DMS79 (cell line): ENCODE data around the gene PBX3.

Experiments used
- DNase-seq: peaks from one replicate; lab custom pipeline; 2025; lab: John Stamatoyannopoulos, UW

Gene PBX3

DNA sequence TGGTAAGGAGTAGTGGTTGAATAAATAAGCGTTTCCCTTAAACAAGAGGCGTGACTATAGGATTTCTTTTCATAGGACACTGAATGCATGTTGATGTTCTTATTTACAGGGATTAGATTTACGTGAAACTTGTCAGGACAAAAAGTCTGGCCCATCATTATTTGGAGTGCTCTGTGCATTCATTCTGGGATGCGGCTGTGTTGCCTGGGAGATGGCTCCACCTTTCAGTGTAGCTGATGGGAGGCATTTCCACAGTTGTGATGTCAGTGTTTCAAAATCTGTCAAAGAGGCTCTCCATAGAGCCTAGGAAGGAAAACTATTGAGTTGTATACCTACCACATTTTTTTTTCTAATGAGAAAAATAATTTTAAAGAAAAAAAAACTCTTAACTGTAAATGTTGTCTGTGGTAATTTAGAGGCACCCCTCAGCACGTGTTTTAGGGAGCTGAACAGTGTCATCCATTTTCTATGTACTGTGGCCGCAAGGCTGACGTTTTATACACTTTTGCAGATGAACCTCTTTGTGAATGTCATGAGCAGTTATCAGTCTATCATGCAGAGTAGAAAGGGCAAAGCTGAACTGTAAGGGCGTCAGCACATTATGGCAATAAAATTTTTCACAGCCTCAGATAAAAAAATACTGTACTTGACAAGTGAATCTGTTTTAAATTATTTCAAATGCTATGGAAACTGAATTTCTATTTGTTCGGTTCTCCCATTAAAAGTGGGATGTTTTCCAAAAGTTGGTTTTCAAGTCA is 202.7 kb downstream of the PBX3 start:
- DNase-seq: no peak

DNA sequence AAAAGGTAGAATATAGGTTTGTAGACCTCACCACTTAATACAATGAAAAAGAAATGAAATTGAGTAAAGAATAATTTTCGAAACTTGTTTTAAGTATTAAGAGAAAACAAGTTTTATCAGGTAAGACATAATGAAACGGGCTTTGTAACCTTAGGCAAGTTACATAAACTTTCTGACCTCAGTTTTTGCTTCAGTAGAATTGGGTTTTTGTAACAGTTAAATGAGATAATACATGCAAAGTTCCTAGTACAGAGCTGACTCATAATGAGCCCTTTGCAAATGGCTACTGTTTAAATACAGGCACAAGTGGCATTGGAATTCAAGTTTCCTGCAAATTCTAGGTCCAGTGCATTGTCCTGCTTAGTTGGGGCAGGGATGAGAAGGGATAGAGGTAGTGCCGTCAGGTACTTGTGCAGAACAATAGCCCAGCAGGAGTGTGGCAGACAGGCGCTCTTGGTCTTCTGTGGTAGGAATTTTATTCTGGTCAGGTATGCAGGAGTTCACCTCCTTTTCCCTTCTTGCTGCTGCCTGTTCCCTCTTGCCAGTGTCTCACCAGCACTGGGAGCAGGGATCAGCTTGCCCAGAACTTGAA is 203.8 kb downstream of the PBX3 start:
- DNase-seq: no peak

DNA sequence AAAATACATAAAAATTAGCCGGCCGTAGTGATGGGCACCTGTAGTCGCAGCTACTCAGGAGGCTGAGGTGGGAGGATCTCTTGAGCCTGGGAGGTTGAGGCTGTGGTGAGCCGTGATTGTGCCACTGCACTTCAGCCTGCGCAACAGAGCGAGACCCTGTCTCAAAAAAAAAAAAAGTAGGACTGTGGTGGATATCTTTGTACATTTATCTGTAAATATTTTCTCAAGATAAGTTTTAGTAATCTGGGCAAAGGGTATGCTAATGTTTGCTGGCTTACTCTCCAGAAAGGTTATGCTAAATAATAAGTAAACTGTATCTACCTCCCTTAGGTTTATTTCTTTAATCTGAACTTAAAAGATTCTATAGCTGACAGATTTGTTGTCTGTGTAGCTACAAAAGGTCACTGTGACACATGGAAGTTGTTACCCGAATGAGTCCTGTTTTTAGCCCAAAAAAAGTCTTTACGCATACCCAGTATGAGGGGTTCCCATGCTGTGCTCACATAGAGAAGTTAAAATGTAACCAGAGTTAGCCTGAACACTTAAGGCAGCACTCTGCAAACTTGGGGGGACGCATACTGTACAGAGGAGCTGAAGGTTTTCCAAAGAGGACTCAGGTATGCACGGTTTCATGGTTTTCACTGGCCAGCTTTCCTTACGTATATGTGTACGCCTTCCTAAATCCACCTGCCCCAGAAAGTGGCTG is 206.3 kb downstream of the PBX3 start:
- DNase-seq: no peak

DNA sequence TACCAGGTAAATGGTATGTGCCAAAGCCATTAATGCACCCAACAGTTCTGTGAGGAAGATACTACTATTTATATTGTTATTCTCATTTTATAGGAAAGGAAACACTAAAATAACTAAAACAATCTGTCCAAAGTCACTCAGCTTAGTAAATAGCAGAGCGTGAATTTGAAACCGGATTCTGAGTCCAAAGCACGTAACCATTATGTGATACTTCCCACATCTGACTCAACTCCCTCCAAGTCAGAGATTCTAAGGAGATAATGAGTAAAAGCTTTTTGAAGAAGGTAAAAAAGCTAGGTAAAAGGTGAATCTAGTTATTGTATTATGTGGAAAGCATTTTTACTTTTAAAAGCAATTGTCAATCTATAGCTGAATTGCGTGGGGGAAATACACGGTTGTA is 208.9 kb downstream of the PBX3 start:
- DNase-seq: no peak

DNA sequence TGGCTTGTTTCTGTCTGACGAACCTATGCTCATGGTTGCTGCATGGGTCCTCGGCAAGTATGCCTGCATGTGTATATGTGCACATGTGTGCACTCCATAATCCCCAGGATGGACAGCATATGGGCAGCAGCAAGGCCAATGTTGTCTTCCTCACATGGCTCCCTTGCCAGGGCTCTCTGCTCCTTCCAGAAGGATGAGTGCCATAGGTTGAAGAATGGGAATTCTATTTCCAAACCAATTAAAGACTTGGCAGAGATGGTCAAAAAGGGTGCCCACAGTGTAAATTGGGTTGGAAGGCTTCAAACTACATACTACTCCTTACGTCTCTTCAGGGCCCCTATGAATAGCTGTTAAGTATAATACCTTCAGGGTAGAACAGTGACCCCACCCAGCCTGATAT is 212.1 kb downstream of the PBX3 start:
- no peak for DNase-seq

DNA sequence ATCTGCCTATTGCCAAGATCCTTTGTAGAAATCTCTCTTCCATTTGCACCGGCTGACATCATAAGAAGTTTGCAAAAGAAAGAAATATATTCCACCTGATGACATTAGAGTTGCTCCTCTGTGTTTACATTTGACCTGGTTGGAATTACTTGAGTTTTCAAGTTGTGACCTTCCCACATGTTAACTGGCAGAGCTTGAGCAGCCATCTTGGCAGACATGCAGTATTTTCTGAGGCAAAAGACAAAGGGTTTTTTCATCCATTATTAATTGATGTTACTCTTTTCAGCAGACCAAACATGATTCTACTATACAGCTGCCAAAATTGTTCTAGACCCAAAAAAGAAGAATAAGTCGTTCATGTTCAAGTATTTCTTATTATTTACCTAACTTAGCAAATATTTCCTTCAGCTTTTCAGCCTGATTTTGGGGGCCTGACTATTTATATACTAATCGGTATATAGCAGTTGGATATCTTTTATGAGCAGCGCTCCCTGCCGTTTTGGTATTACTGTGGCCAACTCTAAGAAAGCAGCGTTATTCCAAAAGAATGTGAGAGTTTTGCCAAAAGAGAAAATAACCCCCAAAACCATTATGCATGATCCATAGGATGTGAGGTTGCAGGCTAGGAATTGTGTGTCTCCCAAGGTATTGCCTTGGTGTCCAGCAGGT is 212.9 kb downstream of the PBX3 start:
- DNase-seq: peak; percentile 9

DNA sequence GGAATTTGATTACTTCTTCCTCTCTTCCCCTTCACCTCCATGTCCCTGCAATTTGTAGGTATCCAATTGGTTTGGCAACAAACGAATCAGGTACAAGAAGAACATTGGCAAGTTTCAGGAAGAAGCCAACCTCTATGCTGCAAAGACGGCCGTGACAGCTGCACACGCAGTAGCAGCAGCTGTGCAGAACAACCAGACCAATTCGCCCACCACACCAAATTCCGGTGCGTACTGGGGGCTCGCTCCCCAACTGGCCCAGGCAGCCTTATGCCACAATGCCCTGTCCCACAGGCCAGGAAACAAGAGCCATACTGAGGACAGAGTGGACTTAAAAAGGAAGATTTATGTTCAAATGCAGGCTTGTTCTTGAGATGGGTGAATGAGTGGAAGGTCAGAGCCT is 213.5 kb downstream of the PBX3 start:
- no peak for DNase-seq

DNA sequence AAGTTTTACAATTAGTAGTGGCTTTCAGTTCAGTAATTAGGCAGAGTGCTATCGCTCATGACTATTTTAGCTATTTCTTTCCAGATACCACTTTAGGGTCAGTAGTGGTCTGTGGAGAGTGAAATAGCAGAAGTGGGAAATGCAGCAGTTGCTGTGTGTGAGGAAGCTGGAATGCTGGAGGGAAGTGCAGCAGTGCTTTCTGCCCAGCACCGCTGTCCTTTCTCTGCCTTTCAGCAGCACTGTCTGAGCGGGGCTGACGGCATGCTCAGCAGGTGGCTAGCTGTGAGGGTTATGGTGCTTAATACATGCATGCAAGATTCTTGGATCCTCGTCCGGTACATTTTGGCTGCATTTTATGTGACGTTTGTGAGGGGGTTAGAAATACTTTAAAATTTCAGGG is 213.9 kb downstream of the PBX3 start:
- no peak for DNase-seq

DNA sequence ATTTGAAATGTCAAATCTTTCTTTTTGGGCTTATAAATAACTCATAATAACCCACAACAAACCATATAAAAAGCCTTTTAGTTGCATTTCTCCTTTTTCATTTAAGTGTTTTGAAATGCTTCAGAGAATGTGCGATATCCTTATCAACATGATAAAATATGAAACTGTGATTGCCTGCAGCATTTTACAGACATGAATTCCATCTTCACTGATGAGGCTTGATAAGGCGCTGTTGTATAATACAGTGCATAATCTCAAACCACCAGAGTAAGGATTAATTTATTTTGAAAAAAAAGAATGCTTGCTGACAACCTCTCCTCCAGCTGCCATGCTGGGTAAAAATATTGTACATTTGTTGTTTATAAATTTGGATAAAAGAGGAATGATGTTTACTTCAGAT is 216.8 kb downstream of the PBX3 start:
- no peak for DNase-seq

DNA sequence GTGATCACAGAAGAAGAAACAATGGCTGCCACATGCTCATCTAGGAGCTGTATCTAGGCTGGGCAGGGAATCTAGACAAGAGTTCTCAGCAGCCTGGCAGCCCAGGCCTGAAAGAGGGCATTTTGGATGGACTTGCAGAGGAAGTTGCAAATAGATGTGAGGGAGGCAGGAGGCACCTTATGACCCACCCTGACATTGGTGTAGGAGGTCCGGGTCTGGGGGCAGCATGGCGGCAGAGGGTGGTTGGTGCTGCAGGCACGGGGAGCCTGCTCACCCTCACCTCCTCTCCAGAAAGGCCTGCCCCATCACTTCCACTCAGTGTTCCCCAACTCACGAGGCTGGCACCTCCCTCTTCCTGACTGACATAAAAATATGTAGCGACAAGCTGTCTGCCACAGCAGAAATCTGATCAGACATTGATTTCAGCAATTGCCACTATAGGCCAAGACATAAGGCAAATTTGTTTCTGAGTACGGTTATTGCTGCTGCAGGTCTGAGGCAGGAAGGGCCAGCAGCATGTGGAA is 217.6 kb downstream of the PBX3 start:
- no peak for DNase-seq

DNA sequence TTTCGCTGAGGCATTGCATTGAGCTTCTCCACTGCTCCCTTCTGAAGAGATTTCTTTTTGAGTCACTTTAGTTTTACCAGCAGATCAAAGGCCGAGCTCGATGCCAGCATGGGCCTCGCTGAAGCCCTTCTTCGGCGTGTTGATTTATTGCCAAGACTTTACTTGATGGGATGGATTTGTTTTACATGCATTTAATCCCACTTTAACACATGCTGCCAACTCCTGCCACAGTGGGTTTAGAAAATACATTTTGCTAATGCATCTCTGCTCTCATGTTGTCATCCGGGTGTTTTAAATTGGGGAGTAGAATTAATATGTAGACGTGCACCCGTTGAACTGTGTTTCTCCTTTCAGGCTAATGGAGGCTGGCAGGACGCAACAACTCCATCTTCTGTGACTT is 218.3 kb downstream of the PBX3 start:
- DNase-seq: peak; percentile 86

DNA sequence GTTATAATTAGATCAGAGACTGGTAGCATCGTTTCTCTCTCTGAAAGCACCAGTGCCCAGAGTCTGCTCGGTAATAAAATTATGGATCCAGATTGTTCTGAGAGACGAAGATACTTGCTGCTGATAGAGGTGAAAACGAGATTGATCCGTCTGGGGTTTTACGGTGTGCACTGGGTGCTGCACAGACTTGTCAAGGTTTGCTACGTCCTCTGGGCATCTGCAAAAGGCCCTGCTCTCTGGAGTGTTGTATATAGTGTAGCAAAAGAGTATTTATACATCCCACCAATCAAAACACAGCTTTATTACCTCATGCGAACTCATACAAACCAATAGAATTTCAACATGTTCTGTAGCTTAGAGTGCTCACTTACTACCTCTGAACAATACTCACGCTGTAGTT is 219.3 kb downstream of the PBX3 start:
- DNase-seq: no peak

DNA sequence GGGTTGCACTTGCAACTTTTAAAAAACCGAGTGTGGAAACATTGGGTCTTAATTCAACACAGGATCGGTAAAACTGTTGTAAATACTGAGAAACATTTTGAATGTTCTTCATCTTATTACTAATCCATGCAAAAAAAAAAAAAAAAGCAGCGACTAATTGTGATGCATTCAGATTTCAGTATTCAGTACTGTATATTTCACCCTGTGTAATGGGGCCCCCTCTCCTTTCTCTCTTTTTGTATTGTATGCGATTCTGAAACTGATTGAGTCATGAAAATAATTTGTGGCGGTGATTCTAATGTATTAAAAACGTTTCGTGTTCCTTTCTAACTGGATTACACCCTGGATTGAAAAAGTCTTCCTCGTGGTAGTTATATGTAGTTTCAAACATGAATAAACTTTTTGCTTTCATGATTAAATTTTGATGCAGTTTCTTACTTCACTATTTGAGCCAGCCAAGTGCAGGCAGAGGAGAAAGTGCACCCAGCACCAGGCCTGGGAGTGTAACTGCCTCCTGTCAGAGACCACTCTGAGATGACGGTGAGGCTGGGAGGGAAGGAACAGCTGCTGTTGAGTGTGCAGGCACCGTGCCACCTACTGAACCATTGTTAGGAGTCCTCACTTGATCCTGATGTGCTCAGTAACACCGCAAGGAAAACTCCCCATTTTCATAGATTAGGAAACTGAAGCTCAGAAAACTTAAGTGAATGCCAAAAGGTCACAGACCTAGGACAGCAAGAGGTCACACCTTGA is 220.0 kb downstream of the PBX3 start:
- DNase-seq: peak; percentile 45

DNA sequence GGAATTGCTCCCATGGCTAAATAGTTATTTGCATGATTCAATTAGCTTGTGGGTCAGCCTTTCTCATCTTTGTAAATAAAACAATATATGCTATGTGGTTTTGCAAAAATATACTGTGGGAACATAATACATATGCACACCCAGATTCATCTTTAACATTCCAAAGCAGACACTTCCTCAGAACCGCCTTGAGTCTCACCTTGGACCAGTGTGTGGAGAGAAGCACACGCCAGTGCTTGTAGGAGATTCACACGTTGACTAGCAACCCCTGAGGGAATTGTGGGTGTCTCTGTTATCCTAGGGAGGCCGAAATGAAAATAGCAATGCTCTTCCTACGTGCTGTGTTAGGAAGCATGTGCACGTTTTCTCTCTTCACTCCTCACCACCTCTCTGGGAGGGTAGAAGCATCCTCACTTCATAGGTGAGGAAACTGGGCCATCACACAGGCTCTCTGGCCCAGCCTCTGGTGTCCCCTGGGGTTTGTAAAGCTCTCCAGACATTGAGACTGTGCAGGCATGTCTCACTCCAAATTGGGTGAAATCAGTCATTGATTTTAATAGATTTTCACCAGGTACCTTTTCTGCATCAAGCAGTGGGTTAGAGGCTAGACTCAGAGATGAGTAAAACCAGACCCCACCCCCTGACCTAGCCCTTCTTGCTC is 221.7 kb downstream of the PBX3 start:
- no peak for DNase-seq

DNA sequence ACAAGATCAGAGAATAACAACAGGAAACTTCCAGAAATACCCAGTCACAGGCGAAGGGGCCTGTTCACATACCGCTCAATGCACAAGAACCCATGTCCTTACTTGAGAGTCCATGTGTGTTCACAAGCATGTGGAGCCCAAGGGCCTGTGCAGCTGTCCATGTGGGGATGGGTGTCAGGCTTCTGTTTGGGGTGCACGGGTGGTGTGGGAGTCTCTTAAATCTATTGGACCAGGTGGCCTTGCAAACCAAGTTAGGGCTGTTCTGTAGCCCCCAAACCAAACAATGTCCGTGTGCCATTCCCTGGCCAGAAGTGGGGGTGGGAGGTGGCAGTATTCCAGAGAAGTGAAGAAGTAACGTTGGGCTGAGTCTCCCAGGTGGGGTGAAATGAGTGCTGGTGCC is 222.3 kb downstream of the PBX3 start:
- DNase-seq: no peak

DNA sequence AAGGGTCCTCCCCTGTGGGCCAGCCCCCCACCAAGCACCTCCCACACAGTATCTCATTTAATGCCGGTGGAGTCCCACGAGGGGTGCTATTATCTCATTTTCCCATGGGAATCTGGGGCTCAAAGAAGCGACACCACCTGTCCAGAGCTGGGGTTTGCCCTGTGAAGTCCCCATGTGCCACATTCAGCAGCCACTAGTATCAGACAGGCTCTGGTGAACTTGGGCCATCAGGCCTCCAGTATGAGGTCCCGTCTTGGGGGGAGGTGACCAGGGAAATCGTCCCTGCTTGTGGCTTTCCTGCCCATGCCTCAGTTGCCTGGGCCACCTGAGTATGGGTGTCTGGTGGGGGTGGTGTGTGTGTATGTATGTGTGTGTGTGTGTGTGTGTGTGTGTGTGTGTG is 222.7 kb downstream of the PBX3 start:
- DNase-seq: no peak

DNA sequence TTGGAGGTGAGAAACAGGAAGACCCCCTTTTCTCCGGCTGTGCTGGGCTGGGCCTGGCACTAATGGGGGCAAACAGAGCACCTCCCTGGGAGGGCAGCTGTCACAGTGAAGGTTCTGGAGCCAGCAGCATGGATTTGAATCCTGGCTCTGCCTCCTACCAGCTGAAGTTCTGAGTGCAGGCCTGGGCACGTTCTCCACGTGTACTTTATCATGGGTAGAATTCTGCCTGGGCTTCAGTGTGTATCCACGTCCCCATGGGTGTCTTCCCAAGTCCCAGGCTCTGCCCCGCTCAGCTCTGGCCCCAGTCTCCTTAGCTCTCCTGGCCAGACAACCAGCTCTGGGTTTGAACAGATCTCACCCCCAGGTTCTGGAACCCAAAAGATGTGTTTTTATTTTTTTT is 223.2 kb downstream of the PBX3 start:
- no peak for DNase-seq

DNA sequence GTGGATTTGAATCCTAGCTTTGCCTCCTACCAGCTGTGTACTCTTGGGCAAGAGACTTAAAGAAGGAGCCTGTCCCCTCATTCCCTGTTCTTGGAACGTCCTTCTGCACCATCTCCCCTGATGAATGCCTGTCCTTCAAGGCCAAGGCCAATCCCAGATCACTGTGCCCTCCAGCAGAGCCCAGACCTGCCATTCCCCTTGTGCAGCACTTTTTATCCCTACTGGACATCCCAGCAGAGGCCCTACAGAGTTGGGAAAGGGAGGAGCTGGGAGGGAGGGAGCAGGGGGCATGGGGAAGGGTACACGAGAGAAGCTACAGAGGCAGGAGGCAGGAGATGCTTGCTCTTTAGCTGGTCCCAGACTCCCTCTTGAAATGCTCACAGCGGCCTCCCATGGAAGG is 223.9 kb downstream of the PBX3 start:
- DNase-seq: no peak

DNA sequence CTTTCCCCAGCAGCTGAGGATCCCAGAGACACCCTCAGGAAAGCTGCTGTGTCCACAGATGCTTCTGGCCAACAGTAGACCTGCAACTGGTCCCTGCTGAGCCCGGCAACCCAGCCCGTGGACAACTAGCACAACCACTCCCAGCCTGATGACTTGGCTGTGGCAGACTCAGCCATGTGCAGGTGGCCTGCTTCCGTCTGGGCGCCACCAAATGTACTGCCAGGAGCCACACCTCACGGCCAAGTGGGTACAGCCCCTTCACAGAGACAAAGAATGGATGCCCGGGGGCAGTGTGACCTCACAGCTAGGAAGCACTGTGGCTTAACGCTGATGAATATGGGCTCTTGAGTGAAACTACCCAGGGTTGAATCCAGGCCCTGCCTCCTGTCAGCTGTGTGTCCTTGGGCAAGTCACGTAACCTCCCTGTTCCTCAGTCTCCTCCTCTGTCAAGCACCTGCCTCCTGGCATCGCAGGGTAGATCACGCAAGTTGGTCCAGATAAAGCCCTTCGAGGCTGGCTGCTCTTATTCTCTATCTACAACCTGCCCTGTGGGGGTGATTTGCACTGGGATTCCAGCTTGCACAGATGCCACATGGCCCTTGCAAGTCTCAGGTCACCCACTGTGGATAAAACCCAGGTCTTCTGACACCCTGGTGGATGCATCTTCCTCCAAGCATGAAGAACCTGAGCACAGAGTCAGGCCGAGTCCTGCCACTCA is 225.0 kb downstream of the PBX3 start:
- DNase-seq: no peak

DNA sequence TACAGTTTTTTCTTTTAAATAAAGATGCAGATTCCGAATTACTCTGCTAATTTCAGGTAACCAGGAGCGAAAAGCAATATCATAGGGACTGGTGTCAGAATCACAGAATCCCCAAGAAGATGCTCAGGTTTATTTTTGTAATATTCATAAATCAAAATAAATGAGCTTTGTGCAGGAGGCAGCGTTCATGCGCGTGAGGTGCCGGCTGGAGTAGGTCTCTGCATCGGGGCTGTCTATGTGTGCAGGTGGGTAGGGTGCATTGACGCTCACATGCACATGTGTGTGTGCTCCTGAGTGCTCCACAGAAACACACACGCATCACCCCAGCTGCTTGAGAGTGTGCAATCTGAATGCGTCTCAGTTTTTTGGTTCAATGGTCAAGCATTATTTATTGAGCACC is 226.4 kb downstream of the PBX3 start:
- DNase-seq: no peak

DNA sequence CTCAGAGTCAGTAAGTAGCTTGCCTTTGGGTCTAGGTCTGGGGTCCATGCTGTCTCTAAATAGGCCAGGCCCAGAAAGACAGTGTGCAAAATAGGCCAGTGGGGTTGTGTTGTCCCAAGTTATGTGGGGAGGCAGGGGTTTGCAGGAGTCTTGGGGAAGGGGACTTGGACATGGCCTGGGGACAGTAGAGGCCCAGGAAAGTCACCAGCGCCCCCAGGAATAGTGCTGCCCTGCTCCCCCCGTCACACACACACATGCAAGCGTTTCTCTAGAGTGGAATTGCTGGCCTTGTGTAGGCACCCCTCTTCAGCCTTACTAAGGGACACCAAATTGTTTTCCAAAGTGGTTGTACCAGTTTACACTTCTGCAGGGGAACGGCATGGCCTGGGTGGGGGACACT is 227.5 kb downstream of the PBX3 start:
- DNase-seq: no peak
